Lung (tissue), 12 donors: ENCODE measurements around the gene LDLR. TPM values are rescaled to one million over a fixed set of nuclear protein-coding genes. Genes with fewer than 3 reads are reported as not detected.

Source experiments
- ATAC-seq: fragments of 200-7000 bp; cut with Tn5 transposase; one replicate; pipeline ENCODE4 v1.9.1; 2020; ENCODE audit warnings: moderate number of reproducible peaks; ENCODE audit not compliant: insufficient read depth, low FRiP score
- DNase-seq, 3 donors: peaks; one replicate each; pipeline ENCODE4 v3.0.0-alpha.2; 2013 to 2017
- H3K27ac ChIP-seq, 2 donors: one replicate each; pipeline ENCODE4 v1.5.1; 2013; ENCODE audit warnings: mild to moderate bottlenecking in 2 of 2, moderate library complexity in 2 of 2, control low read depth in 1 of 2, inconsistent platforms in 1 of 2, low read depth in 1 of 2, low read length in 1 of 2
- H3K27me3 ChIP-seq, 3 donors: one replicate each; pipeline ENCODE4 v1.5.1; 2013; ENCODE audit warnings: low read length in 2 of 3; ENCODE audit not compliant: control insufficient read depth in 3 of 3, insufficient read depth in 3 of 3
- H3K36me3 ChIP-seq, 4 donors: one replicate each; pipeline ENCODE4 v1.5.1; 2013; ENCODE audit warnings: low read length in 4 of 4, mild to moderate bottlenecking in 1 of 4, moderate library complexity in 1 of 4; ENCODE audit not compliant: control insufficient read depth in 4 of 4, insufficient read depth in 4 of 4
- H3K4me1 ChIP-seq, 5 donors: one replicate each; pipeline ENCODE4 v1.5.1; 2013; ENCODE audit warnings: low read length in 5 of 5, mild to moderate bottlenecking in 2 of 5, moderate library complexity in 1 of 5; ENCODE audit not compliant: control insufficient read depth in 5 of 5, insufficient read depth in 5 of 5
- H3K4me3 ChIP-seq: one replicate; pipeline ENCODE4 v1.5.1; 2013; ENCODE audit warnings: mild to moderate bottlenecking, control low read depth, moderate library complexity
- H3K9ac ChIP-seq, 2 donors: one replicate each; pipeline ENCODE4 v1.5.1; 2013; ENCODE audit warnings: low read length in 2 of 2, control low read depth in 1 of 2; ENCODE audit not compliant: insufficient read depth in 1 of 2
- H3K9me3 ChIP-seq, 4 donors: one replicate each; pipeline ENCODE4 v1.5.1; 2013; ENCODE audit warnings: low read length in 3 of 4, mild to moderate bottlenecking in 1 of 4, moderate library complexity in 1 of 4; ENCODE audit not compliant: control insufficient read depth in 4 of 4, insufficient read depth in 3 of 4
- CTCF ChIP-seq: IDR thresholded peaks from 2 replicates; pipeline ENCODE4 v1.5.1; 2012; ENCODE audit warnings: mild to moderate bottlenecking; ENCODE audit errors: control extremely low read depth, extremely low read depth
- WGBS, 2 donors: extraction: QIAGEN DNeasy Blood & Tissue Kit; methylation state at CpG; one replicate each; pipeline ENCODE4 v1.1.7; 2013; 5-methylcytosine and 5-hydroxymethylcytosine counted together
- polyA plus RNA-seq, 2 donors: library from polyadenylated mRNA; stranded (reverse); fragments of 200-250 nt; gene quantifications; one replicate each; pipeline ENCODE4 v1.2.1, GENCODE V29; 2013
- total RNA-seq, 2 donors: library from RNA; depleted of rRNA in 1 of 2; stranded (reverse); fragments of >200 nt in 1 of 2; gene quantifications; one replicate each; pipeline ENCODE4 v1.2.1, GENCODE V29; 2014 to 2021
- donor health status: control.
- donor health status: control.
- donor health status: Bipolar disorder and iron deficiency.
- donor health status: healthy.
- donor health status: DM: yes; HTN: yes; CAD: no.

The LDLR gene
- total and polyA plus RNA-seq, 4 donors = 52.1 to 271 (median 201) TPM

GRCh38 chr19:11054628-11055027 is 34.6 kb upstream of the LDLR start:
- H3K4me3 ChIP-seq = no peak overlapping the region
- no peaks in the 10 kb centered on the region for H3K4me1 ChIP-seq
- no peak for ATAC-seq
- no peak for TF ChIP-seq CTCF
- no peak overlapping the region for H3K9ac ChIP-seq
- no peaks in the 10 kb centered on the region for H3K27me3 ChIP-seq
- no peak overlapping the region for H3K27ac ChIP-seq
- no peak for DNase-seq
- no peaks in the 10 kb centered on the region for H3K9me3 ChIP-seq
- 92 to 93% methylated on average over 8 of the region's 8 CpGs for WGBS, 2 donors
- H3K36me3 ChIP-seq = peaks cover 4 to 38% (median 32%) of the 10 kb centered on the region in 4 donors

GRCh38 chr19:11058246-11059030 is 30.8 kb upstream of the LDLR start:
- ATAC-seq (no peak), DNase-seq (no peak)
- WGBS, 2 donors = 96 to 97% methylated on average over 34 of the region's 34 CpGs
- H3K27me3 ChIP-seq = no peaks in the 10 kb centered on the region
- H3K27ac ChIP-seq = no peak overlapping the region
- H3K9ac ChIP-seq = no peak overlapping the region
- H3K9me3 ChIP-seq = no peaks in the 10 kb centered on the region
- TF ChIP-seq CTCF = no peak
- no peaks in the 10 kb centered on the region for H3K4me1 ChIP-seq
- H3K36me3 ChIP-seq = peaks cover 10 to 48% (median 41%) of the 10 kb centered on the region in 4 donors
- H3K4me3 ChIP-seq = no peak overlapping the region

- no peak for TF ChIP-seq CTCF
- Histone ChIP-seq H3K9me3 (no peaks in the 10 kb centered on the region), H3K4me3 (no peak overlapping the region), H3K27ac (no peak overlapping the region), H3K9ac (no peak overlapping the region), H3K27me3 (no peaks in the 10 kb centered on the region), H3K4me1 (no peaks in the 10 kb centered on the region), H3K36me3 (peaks cover 10 to 41% (median 34%) of the 10 kb centered on the region in 4 donors)
- ATAC-seq = no peak
- no peak for DNase-seq
- 96 to 98% methylated on average over 43 of the region's 43 CpGs for WGBS, 2 donors
Measured at GRCh38 chr19:11059511-11060358, 29.5 kb upstream of the LDLR start.
